ENCODE data around the gene GPI. TPM values are rescaled to one million over a fixed set of nuclear protein-coding genes. Genes with fewer than 3 reads are reported as not detected.
"Not testable (repeated sequence)": the region's sequence is repeated elsewhere in the genome, so short reads cannot be mapped to it uniquely, and the experiment has no call there.

Gene GPI
- total RNA-seq, 1 donor, result 155 TPM

DNA sequence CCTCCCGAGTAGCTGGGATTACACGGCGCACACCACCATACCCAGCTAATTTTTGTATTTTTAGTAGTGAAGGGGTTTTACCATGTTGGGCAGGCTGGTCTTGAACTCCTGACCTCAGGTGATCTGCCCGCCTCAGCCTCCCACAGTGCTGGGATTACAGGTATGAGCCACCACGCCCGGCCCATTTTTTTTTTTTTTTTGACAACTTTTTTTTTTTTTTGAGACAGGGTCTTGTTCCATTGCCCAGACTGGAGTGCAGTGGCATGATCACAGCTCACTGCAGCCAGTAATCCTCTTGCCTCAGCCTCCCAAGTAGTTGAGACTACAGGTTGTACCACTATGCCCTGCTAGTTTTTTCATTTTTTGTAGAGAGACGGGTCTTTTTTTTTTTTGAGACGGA lies 35.8 kb downstream of the GPI start:
- not testable (repeated sequence) for DNase-seq (ENCODE audit: low read depth in 2 of 3, low spot score in 2 of 3)

DNA sequence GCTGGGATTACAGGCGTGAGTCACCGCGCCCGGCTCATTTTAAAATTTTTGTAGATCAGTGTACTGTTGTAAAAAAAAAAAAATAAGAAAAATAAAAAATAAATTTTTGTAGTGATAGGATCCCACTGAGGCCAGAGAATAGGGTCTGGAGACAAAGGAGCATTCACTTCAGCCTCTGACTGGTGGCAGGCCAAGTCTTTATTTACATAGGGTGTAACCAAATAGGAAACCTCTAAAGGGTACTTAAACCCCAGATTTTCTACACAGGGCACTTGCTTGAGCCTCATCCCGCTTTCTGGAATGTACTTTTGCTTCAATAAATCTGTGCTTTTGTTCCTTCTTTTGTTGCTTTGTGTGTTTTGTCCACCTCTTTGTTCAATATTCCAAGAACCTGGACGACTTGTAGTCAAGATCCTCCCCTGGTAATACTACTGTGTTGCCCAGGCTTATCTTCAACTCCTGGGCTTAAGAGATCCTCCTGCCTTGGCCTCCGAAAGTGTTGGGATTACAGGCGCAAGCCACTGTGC lies 37.1 kb downstream of the GPI start:
- DNase-seq (ENCODE audit: low read depth in 2 of 3, low spot score in 2 of 3), result no peak

DNA sequence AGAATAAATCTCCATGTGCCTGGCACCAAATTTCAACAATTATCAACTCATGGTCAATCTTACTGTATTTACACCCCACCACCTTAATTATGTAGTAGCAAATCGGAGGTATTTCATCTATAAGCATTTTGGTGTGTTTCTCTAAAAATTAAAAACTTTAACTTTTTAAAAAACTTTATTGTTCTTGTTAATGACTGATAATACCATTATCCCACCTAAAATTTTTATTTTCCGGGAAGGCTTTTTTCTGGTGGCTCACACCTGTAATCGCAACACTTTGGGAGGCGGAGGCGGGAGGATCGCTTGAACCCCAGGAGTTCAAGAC lies 38.8 kb downstream of the GPI start:
- no peak for DNase-seq (ENCODE audit: low read depth in 2 of 3, low spot score in 2 of 3)

DNA sequence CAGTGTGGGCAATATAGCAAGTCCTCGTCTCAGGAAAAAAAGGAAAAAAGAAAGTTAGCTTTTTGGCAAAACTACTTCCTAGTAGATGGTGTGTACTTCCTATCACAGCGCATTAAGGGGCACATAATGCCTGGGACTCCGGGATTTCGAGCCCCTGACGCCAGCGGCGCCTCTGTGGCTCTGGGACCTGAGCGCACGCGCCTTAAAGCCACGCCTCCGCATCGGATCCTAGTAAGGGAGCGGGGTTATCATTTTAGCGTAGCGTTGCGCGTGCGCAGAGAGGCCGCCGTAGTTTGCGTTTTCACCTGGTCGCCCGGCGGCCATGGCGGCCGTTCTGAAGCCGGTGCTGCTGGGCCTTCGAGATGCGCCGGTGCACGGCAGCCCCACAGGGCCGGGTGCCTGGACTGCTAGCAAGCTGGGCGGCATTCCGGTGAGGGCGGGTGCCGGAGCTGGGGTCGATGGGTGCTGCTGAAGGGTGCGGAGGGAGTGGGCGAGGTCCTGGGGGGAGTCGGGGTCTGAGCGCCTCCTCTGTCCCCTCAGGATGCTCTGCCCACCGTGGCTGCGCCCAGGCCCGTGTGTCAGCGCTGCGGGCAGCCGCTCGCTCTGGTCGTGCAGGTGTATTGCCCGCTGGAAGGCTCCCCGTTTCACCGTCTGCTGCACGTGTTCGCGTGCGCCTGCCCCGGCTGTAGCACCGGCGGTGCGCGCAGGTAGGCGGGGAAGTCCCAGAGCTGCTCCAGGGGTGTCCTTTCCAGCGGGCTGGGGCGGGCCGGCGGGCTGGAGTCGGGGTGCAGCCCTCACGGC lies 39.3 kb downstream of the GPI start, which contains the start of gene PDCD2L:
Gene PDCD2L (plus strand): TSS at position 291 of the 801 bp plus-strand sequence. CDS start 32 bp downstream, at position 323.
- peak; percentile 88 to 92 (median 89) for DNase-seq (ENCODE audit: low read depth in 2 of 3, low spot score in 2 of 3)

DNA sequence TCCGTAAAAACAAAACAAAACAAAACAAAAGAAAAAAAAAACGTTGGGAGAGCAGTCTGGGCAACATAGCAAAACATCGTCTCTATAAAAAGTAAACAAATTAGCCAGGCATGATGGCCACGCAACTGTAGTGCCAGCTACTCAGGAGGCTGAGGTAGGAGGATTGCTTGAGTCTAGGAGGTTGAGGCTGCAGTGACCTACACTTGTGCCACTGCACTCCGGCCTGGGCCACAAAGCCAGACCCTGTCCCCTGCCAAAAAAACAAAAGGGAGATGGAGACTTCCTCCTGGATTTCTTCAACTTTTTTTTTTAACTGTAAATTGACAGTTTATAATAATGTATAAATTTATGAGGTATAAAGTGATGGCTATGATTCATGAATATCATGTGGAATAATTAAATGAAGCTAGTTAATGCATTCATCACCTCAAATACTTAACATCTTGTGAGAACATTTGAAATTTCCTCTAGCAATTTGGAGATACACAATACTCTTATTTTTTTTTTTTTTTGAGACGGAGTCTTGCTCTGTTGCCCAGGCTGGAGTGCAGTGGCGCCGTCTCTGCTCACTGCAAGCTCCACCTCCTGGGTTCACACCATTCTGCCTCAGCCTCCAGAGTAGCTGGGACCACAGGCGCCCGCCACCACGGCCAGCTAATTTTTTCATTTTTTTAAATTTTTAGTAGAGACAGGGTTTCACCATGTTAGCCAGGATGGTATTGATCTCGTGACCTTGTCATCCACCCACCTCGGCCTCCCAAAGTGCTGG lies 41.1 kb downstream of the GPI start:
- no peak for DNase-seq (ENCODE audit: low read depth in 2 of 3, low spot score in 2 of 3)

DNA sequence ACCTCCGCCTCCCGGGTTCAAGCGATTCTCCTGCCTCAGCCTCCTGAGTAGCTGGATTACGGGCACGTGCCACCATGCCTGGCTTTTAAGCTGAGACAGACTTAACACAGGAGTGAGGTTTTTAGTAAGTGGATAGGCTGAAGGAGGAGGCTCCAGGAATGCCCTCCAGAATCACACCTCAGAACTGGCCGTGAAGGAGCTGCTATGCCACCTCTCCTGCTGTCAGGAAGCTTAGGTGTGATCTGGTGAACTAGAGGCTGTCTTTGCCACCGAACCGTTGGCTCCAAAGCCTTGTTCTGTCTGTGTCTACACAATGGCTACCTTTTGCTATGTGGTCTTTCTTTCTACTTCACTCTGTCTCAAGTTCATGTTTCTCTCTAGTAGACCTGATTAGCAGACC lies 43.4 kb downstream of the GPI start:
- DNase-seq (ENCODE audit: low read depth in 2 of 3, low spot score in 2 of 3), result no peak

DNA sequence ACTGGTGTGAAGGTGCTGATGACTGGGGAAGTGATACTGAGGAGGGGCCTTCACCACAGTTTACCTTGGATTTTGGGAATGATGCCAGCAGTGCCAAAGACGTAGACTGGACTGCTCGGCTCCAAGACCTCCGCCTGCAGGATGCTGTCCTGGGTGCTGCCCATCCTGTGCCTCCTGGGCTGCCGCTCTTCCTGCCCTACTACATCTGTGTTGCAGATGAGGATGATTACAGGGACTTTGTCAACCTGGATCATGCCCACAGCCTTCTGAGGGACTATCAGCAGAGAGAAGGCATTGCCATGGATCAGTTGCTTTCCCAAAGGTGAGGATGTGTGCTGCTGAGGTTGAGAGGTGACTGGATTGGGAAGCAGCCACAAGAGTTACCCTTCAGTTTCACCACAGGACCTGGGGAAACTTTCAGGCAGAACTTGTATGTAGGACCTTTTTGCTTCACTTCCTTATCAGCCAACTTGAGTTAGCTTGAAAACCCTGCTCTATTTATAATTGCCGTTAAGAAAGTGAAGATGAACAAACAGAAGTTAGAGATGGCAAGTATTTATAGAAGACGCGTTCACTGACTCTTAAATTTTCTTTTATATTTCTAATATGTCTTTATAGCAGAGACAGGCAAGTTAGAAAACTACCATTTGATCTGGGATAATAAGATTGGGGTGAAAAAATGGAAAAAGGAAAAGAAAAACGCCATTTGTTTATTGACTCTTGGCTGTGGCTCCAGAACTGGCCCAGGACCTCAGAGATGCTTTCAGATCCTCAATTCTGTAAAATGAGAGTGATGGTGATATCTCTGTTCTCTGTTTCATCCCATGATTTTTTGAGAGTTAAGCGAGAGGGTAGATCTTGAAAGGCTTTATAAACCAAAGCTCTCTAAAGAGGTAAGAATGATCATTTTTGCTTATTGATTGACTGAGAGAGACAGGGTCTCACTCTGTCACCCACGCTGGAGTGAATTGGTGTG lies 44.5 kb downstream of the GPI start:
- no peak for DNase-seq (ENCODE audit: low read depth in 2 of 3, low spot score in 2 of 3)

DNA sequence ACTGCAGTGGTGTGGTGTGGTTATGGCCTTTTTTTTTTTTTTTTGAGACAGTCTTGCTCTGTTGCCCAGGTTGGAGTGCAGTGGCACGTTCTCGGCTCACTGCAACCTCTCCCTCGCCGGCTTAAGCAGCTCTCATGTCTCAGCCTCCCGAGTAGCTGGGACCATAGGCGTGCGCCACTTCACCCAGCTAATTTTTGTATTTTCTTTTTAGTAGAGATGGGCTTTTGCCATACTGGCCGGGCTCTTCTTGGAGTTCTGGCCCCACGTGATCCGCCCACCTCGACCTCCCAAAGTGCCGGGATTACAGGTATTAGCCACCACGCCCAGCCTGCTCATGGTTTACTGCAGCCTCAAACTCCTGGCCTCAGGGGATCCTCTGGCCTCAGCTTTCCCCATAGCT lies 46.2 kb downstream of the GPI start:
- DNase-seq (ENCODE audit: low read depth in 2 of 3, low spot score in 2 of 3), result no peak

DNA sequence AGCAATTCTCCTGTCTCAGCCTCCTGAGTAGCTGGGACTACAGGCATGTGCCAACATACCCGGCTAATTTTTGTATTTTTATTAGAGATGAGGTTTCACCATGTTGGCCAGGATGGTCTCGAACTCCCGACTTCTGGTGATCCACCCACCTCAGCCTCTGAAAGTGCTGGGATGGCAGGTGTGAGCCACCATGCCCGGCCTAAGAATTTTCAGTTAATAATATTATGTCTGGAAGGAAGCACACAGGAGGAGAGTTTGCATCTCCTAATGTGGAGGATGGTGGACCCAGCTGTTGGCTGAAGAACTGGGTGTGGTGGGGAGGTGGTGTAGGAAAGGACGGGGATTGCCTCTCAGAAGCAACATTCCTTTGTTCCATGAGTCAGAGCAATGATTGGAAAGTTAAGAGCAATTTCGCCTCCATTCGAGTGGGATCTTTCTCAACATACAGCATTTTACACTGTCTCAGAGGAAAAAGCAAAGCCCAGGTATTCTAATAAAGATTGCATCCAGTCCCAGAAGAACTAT lies 51.1 kb downstream of the GPI start:
- DNase-seq (ENCODE audit: low read depth in 2 of 3, low spot score in 2 of 3), result no peak

DNA sequence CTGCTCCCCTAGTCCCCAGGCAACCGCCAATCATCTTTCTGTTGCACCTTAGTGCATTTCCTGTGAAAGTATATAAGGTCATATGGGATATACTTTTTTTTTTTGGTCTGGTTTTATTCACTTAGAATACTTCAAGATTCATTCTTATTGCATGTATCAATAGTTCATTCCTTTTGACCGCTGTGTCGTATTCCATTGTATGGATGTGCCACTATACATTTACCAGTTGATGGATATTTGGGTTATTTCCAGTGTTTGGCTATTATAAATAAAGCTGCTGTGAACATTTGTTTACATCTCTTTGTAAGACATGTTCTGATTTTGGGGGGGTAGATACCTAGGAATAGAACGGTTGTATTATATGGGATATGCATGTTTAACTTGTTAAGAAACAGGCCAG lies 53.3 kb downstream of the GPI start:
- no peak for DNase-seq (ENCODE audit: low read depth in 2 of 3, low spot score in 2 of 3)

DNA sequence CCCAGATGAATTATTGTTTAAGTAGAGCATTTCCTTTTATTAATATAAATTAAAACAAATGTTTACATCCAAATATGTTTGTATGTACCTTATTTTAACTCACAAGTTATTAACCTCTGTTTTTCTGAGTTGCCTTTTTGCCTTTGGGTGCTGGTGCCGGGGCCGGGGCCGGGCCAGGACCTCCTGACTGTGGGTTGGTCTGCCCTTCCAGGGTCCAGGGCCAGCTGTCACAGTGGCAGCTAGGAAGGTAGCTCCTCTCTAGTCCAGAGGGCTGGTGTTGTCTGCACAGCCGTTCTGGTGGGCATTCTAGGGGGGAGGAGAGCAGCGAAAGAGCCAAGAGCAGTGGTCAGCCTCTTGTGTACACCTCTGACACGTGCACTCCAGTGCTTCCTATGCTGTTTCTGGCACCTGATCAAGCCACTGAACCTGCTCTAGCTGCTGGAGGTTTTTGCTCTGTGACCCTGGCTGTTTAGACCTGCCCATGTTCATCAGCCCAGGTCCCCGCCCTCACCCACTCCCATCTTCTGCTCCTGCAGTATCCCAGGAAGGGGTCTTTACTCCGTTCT lies 61.2 kb downstream of the GPI start:
- DNase-seq (ENCODE audit: low read depth in 2 of 3, low spot score in 2 of 3), result no peak

DNA sequence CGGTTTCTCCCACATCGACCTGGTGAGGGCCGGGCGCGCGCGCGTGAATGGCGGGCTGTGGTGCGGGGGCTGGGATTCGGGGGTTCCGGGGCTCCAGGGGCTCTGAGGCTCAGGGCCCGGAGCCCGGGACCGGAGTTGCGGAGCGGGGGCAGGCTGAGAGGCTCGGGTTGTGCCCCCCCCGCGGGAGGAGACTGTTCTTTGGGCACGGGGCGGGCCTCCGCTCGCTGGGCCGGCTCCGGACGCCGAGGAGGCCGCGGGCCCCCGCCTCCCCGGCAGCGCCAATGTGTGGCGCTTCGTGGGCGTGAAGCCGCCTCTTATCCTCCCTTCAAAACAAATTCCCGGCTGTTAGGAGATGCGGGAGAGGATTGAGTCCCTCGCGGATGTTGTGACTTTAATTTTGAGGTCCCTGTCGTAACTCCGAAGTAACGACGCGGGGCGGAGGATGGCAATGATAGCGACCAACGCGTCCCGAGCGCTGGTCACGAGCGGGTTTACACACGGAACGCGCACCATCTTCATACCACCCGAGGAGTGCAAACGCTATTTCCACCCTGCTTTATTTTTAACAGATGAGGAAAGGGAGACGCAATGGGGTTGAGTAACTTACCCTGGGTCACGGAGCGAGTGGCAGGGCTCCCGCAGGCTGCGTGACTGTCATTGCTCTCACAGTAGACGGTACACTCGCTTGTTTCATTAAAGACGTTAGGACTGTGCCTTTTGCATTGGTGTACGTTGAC lies 63.7 kb downstream of the GPI start:
- peak in 2 of 3 donors; percentile 19 to 28 for DNase-seq (ENCODE audit: low read depth in 2 of 3, low spot score in 2 of 3)

DNA sequence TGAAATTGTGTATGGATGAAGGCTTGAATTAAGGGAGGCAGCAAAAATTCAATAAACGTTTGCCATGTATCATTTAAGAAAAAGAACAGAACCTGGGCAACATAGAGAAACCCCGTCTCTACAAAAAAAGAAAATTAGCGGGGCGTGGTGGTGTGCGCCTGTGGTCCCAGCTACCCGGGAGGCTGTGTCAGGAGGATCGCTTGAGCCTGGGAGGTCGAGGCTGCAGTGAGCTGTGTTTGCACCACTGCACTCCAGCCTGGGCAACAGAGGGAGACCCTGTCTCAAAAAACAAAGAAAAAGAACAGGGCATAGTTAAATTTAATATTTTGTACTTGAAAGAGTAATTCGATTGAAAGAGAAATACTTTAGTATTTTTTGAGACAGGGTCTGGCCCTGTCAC lies 64.6 kb downstream of the GPI start:
- DNase-seq (ENCODE audit: low read depth in 2 of 3, low spot score in 2 of 3), result no peak

DNA sequence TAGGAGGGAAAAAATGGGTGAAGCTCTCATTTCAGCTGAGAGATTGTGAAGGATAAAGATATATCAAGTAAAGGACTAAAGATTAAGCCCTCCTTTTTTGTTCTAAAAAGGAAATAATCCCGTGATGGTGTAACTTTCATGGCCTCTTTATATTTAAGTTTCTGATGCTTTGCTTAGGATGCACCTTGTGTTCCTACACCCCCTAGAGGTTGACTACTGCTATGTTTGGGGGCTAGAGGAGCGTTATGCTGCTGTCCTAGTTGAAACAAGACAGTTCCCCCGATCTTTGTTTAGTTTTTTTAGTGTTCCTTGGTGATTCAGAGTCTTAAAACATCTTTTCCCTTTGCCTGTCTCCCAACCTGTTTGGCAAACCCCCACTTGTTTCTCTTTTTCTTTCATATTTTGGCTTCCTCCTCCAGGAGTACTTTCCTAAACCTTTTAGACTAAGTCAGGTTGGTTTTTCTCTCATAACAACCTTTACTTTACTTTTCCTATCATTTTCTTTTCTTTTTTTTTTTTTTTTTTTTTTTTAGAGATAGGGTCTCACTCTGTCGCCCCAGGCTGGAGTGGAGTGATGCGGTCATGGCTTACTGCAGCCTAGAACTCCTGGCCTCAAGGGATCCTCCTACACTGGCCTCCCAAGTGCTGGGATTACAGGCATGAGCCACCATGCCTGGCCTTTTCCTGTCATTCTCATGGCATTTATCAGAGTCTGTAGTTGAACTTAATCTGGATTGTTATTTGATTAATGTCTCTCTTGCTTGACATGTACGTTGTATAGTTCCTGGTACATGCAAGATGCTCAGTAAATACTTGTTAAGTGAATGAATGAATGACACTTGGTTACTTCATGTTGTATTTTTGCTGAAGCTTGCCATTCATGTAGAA lies 66.0 kb downstream of the GPI start:
- DNase-seq (ENCODE audit: low read depth in 2 of 3, low spot score in 2 of 3), result peak; percentile 23 to 80 (median 73)

DNA sequence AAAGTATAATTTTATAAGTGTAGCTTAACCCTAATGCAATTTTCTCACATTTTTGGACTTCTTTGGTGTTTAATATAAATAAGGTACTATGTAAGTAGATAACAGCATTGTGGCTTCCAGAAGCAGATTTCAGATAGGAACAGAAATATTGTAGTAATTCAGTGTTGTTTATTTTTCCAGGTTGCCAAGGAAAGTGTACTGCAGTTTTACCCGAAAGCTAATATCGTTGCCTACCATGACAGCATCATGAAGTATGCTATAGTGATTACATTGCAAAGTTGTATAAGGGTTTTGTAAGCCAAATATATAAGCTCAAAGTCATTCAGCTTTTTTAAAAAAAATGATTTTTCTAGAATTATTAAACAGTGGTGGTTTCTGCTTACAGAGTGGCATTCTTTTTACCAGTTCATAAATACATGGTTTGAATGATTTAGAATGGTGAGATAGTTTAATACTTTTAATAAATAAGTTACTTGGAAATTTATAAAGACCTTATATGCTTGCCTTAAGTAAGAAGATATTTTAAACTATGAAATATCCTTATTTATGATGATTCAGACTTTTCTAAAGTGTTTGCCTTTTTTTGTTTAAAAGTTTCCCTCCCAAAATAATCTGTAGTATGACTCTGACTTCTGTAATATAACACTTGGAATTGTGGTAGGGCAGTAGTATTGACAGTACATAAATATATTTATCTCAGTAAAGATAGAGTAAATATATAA lies 66.8 kb downstream of the GPI start:
- no peak for DNase-seq (ENCODE audit: low read depth in 2 of 3, low spot score in 2 of 3)

DNA sequence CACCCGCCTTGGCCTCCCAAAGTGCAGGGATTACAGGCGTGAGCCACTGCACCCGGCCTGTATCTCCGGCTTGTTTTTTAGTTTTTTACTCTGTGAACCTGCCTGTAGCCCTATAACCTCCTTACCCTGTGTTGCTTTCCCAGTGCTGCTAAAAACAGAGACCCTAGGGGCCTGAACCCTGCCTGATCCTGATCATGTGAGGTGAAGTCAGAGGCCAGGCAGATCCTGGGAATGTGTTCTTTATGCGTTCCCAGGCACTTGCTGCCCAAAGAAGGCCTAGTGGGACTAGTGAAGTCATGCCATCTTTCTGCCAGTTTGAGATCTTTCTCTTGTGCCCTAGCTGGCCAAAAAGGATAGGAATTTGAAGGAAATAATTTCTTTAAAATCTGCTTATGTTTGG lies 67.8 kb downstream of the GPI start:
- DNase-seq (ENCODE audit: low read depth in 2 of 3, low spot score in 2 of 3), result no peak

DNA sequence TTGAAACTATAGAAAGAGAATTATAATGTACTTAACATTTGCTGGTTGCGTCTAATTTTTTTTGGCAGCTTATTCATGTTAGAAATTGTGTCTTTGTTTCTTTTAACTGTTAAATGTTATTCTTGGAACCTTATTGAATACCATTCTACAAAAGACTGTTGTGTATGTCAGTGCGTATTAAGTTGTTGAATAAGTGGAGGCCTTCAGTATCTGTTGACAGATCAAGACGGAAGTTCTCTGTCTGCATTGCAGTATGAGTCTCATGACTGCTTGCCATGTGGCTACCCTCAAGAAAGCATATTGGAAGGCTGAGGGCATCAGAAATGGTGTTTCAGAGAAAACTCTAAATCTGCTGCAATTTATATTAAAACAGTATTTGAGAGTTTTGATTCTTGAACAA lies 71.7 kb downstream of the GPI start:
- no peak for DNase-seq (ENCODE audit: low read depth in 2 of 3, low spot score in 2 of 3)

DNA sequence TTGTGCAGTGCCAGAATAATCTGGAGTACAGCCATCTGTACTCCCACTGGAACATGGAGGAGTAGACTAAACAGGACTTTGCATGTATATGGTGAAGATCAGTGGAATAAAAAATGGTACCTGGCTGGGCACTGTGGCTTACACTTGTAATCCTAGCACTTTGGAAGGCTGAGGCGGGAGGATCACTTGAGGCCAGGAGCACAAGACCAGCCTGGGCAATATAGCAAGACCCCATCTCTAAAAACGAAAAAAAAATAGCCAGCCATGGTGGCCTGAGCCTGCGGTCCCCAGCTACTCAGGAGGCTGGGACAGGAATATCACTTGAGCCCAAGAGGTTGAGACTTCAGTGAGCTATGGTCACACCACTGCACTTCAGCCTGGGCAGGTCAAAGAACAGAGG lies 83.2 kb downstream of the GPI start:
- no peak for DNase-seq (ENCODE audit: low read depth in 2 of 3, low spot score in 2 of 3)
